Thyroid gland (tissue), 4 donors: ENCODE results near the gene ACYP2.

Experiments
- POLR2A ChIP-seq, 2 donors: fragments of 450-650 bp; IDR thresholded peaks; one replicate each; pipeline ENCODE4 v1.6.1; 2017; ENCODE audit warnings: antibody characterized with exemption in 2 of 2, mild to moderate bottlenecking in 2 of 2, moderate library complexity in 1 of 2
- TF ChIP-seq, protein P1 (sequence below), 6 experiments: fragments of 200-600 bp in 3 of 6; fragments of 450-650 bp in 3 of 6; sonication (generic) in 3 of 6; IDR thresholded peaks; one replicate each; pipeline ENCODE4 v1.5.1; 2016 to 2019; ENCODE audit warnings: antibody characterized with exemption in 6 of 6, mild to moderate bottlenecking in 2 of 6, inconsistent platforms in 1 of 6, moderate library complexity in 1 of 6

DNA sequence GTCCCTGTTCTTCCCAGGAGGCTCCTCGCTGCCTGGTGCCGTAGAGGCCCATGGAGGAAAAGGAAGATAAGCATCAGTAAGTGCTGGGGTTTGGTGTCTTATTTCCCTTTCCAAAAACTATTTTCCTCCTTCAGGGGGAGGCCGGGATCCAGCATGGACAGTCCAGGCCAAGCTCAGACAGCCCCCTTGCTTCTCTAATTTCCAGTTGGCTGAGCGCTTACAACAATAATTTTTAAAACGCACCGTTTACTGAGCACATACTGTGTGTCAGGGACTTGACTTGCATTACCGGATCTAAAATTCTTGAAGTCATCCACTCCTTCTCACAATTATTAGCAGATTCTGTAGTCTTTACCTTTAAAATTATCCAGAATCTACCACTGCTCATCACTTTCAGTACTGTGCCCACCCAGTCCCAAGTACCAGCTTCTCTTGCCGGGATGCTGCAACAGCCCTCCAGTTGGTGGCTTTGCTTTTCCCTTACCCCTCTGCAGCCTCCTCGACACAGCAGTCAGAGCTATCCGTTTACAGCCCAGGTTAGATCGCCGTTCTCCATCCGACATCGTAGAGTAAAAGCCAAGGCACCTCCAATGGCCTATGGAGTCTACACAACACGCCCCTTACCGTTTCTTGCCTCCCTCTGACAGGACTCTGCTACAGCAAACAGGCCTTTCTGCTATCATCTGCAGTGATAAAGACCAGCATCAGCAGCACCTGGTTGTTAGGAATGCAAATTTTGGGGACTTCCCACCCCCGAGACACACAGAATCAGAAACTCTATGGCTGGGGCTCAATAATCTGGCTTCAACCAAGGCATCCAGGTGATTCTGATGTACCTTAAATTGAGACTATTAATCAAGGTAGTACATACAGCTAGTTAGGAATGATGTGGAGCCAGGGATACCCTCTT, 215.8 kb downstream of the ACYP2 start:
- TF ChIP-seq, protein P1, sequence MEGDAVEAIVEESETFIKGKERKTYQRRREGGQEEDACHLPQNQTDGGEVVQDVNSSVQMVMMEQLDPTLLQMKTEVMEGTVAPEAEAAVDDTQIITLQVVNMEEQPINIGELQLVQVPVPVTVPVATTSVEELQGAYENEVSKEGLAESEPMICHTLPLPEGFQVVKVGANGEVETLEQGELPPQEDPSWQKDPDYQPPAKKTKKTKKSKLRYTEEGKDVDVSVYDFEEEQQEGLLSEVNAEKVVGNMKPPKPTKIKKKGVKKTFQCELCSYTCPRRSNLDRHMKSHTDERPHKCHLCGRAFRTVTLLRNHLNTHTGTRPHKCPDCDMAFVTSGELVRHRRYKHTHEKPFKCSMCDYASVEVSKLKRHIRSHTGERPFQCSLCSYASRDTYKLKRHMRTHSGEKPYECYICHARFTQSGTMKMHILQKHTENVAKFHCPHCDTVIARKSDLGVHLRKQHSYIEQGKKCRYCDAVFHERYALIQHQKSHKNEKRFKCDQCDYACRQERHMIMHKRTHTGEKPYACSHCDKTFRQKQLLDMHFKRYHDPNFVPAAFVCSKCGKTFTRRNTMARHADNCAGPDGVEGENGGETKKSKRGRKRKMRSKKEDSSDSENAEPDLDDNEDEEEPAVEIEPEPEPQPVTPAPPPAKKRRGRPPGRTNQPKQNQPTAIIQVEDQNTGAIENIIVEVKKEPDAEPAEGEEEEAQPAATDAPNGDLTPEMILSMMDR (IDR thresholded peaks at IDR 0.05), result no peak
- TF ChIP-seq POLR2A (IDR thresholded peaks at IDR 0.05), result no peak
